ENCODE measurements around the gene RAB7A.
"Not testable (repeated sequence)": the region's sequence is repeated elsewhere in the genome, so short reads cannot be mapped to it uniquely, and the experiment has no call there.

RAB7A gene

GRCh38 chr3:128820252-128820839, 94.4 kb downstream of the RAB7A start:
- no peak for DNase-seq (ENCODE audit: low spot score)

DNA sequence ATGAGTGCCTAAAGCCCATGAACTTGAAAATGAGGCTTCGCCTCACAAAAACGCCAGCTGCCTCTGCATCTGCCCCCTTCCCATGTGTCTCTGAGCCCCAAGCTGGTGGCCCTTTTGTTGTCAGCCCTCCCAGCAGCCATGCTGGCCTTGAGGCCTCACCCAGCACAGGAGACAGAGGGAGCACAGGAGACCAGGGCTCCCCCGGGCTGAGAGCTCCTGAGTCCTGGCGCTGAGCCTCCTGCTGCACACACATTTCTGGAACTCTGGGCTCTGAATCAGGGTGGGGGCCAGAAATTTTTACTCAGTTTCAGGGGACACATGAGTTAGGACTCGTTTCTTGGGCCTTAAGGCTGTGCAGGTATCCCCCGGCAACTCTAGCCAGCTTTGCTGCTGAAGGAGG, 97.0 kb downstream of the RAB7A start:
- DNase-seq (ENCODE audit: low spot score): no peak

DNA sequence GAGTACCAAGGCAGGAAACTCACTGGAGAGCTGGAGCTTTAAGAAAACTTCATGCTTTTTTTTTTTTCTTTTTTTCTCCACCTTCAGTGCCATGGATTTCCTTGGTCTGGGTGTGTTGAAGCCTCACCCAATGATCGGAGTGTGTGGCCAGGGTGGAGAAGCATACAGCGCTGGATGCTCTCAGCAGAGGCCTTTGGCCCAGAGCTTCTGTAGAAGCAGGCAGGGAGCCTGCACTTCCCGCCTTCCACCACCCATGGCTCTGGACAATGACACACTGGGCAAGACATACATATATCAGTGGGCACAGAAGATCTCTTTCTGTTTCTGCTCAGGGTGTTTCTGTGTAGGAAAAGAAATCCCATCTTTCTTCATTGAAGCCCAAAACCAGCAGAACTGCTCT, 97.6 kb downstream of the RAB7A start:
- no peak for DNase-seq (ENCODE audit: low spot score)

DNA sequence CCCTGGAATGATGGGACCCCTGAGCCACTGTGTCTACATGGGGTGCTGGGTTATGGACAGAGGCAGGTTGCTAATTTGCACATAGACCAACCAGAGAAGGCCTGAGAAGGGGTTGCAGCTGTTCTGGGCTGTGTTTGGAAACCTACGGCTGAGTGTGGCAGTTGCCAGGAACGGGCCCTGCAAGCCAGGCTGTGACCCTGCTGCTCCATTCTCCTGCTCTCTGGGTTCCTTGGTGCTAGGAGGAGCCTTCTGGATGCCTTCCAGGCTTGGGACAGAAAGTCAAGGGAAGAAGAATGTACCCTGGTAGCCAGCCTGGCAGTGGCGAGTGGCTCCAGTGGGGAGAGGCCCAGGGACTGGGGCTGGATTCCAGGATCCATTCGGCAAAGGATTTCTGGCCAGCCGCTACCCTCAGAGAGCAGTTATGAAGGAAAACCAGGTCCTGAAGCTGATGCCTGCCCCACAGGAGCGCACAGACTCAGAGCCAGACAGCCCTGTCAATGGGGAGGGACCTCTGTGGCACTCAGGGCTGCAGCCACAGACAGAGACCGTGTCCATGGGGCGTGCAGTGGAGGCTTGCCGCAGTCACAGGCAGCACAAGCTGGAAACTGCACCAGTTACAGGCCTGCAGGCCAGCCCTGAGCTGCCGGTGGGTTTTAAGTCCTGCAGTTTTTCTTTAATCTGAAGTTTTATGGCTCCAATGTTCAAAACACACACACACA, 98.3 kb downstream of the RAB7A start:
- no peak for DNase-seq (ENCODE audit: low spot score)

- no peak for DNase-seq (ENCODE audit: low spot score)
Measured at GRCh38 chr3:128825117-128825725, 99.2 kb downstream of the RAB7A start.

DNA sequence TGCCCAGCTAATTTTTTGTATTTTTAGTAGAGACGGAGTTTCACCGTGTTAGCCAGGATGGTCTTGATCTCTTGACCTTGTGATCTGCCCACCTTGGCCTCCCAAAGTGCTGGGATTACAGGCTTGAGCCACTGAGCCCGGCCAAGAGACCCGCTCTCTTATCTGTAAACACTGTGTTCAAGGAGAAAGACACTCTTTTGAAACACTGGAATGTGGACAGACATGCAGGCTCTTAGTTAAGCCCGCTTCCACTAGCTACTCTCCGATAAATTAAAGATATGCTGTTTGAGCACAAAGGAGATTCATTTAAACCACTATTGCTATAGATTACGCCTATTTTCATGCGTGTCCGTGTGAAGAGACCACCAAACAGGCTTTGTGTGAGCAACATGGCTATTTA, 103.1 kb downstream of the RAB7A start:
- DNase-seq (ENCODE audit: low spot score): not testable (repeated sequence)

DNA sequence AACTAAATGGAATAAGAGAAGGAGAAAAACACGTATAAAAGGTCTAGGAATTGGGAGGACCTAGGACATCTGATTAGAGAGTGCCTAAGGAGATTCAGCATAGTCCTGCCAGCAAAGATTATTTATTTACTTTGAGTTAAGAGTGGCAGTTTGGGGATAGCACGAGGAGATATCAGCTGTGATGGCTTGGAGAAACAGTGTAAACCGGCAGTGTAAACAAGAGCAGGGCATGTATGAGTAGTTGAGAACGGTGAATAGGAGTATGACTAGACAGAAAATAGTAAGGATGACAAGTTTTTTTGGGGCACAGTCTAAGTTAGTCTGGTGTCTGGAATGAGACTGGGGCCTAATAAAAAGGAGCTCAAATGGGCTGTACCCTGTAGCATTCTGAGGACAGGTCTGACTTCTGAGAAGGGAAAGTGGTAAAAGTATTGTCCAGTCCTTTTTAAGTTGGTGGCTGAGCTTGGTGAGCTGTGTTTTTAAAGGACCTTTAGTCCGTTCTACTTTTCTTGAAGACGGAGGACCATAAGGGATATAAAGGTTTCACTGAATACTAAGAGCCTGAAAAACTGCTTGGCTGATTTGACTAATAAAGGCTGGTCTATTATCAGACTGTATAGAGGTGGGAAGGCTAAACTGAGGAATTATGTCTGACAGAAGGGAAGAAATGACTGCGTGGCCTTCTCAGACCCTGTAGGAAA, 104.1 kb downstream of the RAB7A start:
- not testable (repeated sequence) for DNase-seq (ENCODE audit: low spot score)

DNA sequence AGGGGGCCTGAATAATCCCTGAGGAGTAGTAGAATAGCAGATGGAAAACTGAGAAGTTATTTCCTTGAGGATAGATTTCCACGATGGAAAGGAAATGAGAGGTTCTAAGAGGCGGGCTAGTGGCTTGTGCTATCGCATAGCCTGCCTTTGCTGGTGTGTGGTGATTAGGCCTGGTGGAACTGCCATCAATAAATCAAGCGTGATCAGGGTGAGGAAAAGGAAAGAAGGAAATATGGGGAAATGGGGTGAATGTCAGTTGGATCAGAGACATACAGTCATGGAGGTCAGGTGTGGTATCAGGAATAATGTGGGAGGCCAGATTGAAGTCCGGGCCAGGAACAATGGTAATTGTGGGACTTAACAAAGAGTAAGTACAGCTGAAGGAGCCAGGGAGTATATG, 104.8 kb downstream of the RAB7A start:
- DNase-seq (ENCODE audit: low spot score): not testable (repeated sequence)

GRCh38 chr3:128832979-128833378, 107.0 kb downstream of the RAB7A start:
- DNase-seq (ENCODE audit: low spot score): not testable (repeated sequence)

DNA sequence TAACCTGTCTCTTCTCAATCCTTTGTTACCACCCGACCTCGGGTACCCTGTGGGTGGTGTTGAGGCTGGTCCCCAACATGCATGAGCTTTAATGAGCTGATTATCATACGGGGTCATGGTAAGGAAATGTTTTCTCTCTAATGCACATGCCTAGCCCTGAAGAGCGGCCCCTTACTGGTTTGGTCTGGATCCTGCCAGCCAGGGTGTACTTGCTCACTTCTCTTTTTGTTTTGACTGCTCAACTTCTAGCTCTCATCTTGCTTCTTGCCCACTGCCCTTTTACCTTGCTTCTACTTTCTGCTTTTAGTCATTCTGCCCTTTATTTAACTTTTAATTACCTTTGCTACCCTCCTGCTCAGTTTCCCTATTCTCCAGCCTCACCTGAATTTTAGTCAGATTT, 109.1 kb downstream of the RAB7A start:
- DNase-seq (ENCODE audit: low spot score): no peak

GRCh38 chr3:128841926-128842920, 116.2 kb downstream of the RAB7A start:
- DNase-seq (ENCODE audit: low spot score): peak; percentile 48

DNA sequence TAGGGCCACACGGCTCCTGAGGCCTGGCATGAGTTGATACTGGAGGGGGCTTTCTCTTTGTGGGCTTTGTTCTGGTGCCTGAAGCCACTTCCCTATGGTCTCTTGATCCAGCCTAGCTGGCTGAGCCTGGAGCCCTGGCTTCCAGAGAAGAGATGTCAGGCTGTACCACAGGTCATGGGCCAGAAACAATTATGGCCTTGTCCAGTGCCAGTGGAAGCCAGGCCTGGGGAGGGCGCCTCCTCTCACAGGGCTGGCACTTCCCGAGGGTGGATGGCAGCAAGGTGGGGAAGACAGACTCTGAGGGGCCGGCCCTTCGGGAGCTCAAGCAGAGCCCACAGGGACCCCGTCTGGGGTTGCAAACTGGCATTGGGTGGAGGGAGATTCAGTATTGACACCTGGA, 118.5 kb downstream of the RAB7A start:
- DNase-seq (ENCODE audit: low spot score): no peak

DNA sequence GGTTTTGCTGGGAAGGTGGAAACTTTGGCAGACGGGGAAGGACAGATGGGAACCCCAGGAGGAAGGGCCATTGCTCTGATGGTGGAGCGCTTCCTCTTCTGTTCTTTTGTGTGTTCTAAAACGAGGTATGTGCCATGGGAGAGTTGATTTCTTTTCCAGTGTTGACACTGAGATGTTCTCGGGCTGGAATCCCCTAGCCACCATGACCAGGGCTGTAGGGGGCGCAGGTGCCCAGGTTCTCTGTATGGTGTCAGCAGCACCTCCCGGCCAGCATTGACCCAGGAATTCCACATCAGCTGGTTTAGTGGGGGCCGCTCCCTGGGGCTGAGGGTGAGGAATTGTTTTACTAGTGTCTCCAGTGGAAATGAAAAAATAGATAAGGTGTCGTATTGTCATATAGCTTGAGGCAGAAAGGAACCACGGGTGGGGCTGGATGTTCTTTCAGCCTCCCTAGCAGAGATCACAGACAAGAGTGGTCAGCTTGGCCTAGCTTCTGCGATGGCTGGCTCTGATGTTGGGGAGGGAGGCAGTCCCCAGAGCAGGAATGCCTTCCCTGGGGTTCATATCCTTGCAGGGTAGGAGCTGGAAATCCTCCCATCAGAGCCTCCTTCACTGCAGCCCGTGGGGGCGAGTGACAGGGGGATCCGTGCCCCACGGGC, 119.3 kb downstream of the RAB7A start:
- DNase-seq (ENCODE audit: low spot score): no peak

GRCh38 chr3:128845778-128846485, 119.9 kb downstream of the RAB7A start:
- peak; percentile 73 for DNase-seq (ENCODE audit: low spot score)

DNA sequence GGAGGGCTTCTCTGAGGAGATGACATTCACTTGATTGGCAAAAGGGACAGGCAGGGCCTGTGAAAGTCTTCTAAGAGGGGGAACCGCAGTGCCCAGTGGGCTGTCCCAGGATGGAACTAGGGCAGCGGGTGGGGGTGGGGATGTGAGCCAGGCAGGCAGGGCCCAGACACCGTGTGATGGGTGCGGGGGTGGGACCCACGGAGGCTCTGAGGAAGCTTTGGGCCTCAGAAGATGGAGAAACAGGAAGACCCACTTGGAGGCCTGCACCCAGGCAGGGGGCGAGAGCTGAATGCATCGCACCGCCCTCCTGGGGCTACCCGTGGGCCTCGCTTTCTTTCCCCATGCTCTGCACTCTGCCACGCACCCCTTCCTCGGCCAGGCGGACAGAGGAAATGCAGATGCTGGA, 120.5 kb downstream of the RAB7A start:
- no peak for DNase-seq (ENCODE audit: low spot score)

DNA sequence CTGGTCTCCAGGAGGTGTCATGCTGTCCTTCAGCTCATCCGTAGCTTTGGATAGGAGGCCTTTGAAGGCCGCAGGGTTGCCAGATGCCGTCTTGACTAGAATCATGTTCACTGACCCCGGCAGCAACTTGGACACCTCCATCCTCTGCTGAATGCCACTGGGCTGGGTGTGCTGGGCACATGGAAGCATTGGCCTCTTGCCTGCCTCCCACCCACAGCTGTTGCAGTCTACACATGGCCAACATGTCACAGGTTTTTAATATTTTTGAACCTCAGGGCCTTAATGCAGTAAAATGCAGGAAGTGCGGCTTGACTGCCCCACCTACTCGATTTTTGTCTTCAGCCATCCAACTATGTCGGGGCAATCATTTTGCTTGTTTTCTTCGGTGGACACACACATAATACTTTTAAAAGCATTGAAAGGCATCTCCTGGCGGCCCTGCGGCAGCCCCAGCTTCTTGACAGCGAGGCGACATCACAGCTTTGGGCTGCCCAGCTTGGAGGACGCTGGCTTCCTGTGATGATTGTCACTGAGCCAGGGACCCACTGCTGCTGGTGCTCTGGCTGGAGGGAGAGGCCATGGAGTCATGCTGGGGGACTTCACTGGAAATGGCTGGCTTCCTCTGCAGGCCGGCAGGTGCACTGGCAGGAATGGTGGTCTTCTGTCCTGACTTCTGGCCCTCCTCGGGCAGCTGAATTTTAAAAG, 121.8 kb downstream of the RAB7A start:
- no peak for DNase-seq (ENCODE audit: low spot score)

- DNase-seq (ENCODE audit: low spot score): no peak
Measured at GRCh38 chr3:128848936-128849335, 123.0 kb downstream of the RAB7A start.

DNA sequence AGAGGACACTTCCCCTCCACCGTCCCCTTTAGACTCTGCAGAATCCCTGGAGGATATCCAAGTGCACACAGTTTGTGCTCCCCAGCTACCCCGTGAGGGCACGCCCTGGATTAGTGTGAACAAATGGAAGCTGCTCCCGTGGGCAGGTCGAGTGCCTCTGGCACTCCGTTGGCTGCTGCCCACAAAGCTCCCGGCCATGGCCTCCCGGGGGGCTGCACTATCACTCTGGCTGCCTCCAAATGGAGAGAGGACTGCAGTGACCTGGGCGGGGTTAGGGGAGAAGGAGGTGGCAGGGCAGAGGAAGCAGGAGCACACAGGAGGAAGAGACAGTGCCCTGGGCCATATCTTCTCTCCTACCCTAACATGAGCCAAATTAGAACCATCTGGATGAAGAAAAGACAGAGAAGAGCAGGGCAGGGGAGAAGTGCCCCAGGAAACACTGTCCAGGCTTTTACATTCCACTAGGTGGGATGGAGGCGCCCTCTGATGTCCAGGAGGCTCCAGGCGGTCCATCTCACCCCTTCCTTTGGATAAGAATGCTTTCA, 124.0 kb downstream of the RAB7A start:
- no peak for DNase-seq (ENCODE audit: low spot score)

DNA sequence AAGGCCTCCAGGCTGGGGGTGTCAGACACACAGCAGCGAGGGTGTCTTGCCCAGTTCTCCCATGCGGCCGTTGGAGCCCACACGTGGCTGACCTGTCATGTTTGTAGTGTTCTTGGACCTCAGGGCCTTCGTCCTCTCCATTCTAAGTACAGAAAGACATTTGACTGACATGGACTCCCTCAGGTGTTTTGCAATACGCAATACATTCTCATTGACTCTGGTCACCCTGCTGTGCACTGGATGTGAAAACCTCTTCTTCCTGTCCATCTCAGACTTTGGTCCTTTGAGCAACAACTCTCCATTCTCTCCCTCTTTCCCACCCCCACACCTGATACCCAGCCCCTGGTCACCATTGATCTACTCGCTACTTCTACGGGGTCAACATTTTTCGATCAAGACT, 124.6 kb downstream of the RAB7A start:
- no peak for DNase-seq (ENCODE audit: low spot score)

- no peak for DNase-seq (ENCODE audit: low spot score)
Measured at GRCh38 chr3:128851601-128852000, 125.6 kb downstream of the RAB7A start.

All from putamen (tissue), 1 donor.